Measurements from ENCODE around the gene PCLO. TPM values are rescaled to one million over a fixed set of nuclear protein-coding genes. Genes with fewer than 3 reads are reported as not detected.

PCLO gene
- total and polyA plus RNA-seq, 2 of the 8 experiments (the other 6 are each of a cell fraction or from before 2014, with no cell fraction given) = 1.5 to 3.2 TPM

GRCh38 chr7:83210479-83210878, 47.8 kb upstream of the PCLO start:
- no peak overlapping the region for H3K27ac ChIP-seq (ENCODE audit: low read depth, low read length)
- H2AK5ac ChIP-seq (ENCODE audit: low read depth, low read length) = no peak overlapping the region
- CTCF ChIA-PET (ENCODE audit: partially characterized antibody) = interaction anchor here (0.7 kb wide), 1 partner anchor 60 kb away, joined by 3 read pairs; no protein-coding TSS in a partner anchor
- TF ChIP-seq SP2 (IDR thresholded peaks at IDR 0.05; ENCODE audit: low read length) (no peak), SP4 (IDR thresholded peaks at IDR 0.05; ENCODE audit: low read length) (no peak), POU5F1 (IDR thresholded peaks at IDR 0.05; ENCODE audit: low read depth, low read length) (no peak), ZNF274 (IDR thresholded peaks at IDR 0.05; ENCODE audit: borderline replicate concordance, extremely low read depth, low read length) (no peak), EGR1 (IDR thresholded peaks at IDR 0.05; ENCODE audit: borderline replicate concordance, low read depth, low read length) (no peak), GABPA (IDR thresholded peaks at IDR 0.05; ENCODE audit: borderline replicate concordance, insufficient read depth, low read length) (no peak)
- H2BK15ac ChIP-seq (ENCODE audit: low read length) = no peak overlapping the region
- H3K4me1 ChIP-seq (replicated peaks in 1 of 4; ENCODE audit: control insufficient read depth in 3 of 4, insufficient read depth in 4 of 4, low read length in 3 of 4) = peaks cover 0 to 10% (median 0%) of the 10 kb centered on the region in 4 experiments; a peak in 1 of 7 replicates
- H3K56ac ChIP-seq (replicated peaks; ENCODE audit: insufficient read length, low read depth, low read length) = peak overlapping the region; percentile 46
- no peaks in the 10 kb centered on the region for H4K20me1 ChIP-seq (replicated peaks in 1 of 2; ENCODE audit: control insufficient read depth in 1 of 2, insufficient read depth in 2 of 2, low read length in 2 of 2)
- H3K9me3 ChIP-seq (ENCODE audit: insufficient read depth in 2 of 2, low read depth in 1 of 2, low read length in 1 of 2) = no peaks in the 10 kb centered on the region
- no peak overlapping the region for H3K23ac ChIP-seq (ENCODE audit: insufficient read length)
- H3K4me2 ChIP-seq (ENCODE audit: insufficient read depth in 1 of 2, low read depth in 2 of 2, low read length in 2 of 2) = no peak overlapping the region
- DNase-seq (ENCODE audit: low read depth in 1 of 2, low spot score in 2 of 2) (no peak), FAIRE-seq (no peak)
- peak overlapping the region; percentile 80; the same call in 1 of the 2 replicates for H3K18ac ChIP-seq (ENCODE audit: extremely low read depth, low read length)
- no peak overlapping the region for H3K4ac ChIP-seq (replicated peaks; ENCODE audit: insufficient read length, low read depth, low read length)
- H2BK120ac ChIP-seq (replicated peaks; ENCODE audit: low read depth, low read length) = peak overlapping the region; percentile 92
- 76% methylated on average over 3 of the region's 3 CpGs; no CpG with 5 or more reads in 1 of the 2 experiments for WGBS, 2 experiments (ENCODE audit: extremely low coverage in 1 of 2, insufficient coverage in 1 of 2, insufficient read length in 1 of 2, insufficient replicate concordance in 2 of 2, low coverage in 1 of 2, low lambda C conversion rate in 2 of 2, missing lambda C conversion rate in 1 of 2)
- H2AFZ ChIP-seq (ENCODE audit: low read length) = no peak overlapping the region
- H4K5ac ChIP-seq (ENCODE audit: insufficient read length, low read depth, low read length) = no peak overlapping the region
- H3K36me3 ChIP-seq (ENCODE audit: control insufficient read depth in 2 of 4, insufficient read depth in 4 of 4, low read length in 3 of 4) = no peaks in the 10 kb centered on the region
- H3K9ac ChIP-seq (replicated peaks in 1 of 4; ENCODE audit: extremely low read depth in 1 of 4, low read depth in 3 of 4, low read length in 3 of 4) = no peak overlapping the region
- H3K27me3 ChIP-seq (replicated peaks in 1 of 4; ENCODE audit: control insufficient read depth in 3 of 4, extremely low read depth in 1 of 4, insufficient read depth in 3 of 4, low read length in 3 of 4) = no peaks in the 10 kb centered on the region
- H4K8ac ChIP-seq (ENCODE audit: extremely low read depth, insufficient read depth, low read length) = no peak overlapping the region
- no peaks in the 10 kb centered on the region for H3K79me2 ChIP-seq (ENCODE audit: control insufficient read depth in 1 of 2, insufficient read depth in 2 of 2, low read length in 2 of 2)
- H3K14ac ChIP-seq (ENCODE audit: insufficient read length) = no peak overlapping the region
- H3K79me1 ChIP-seq (ENCODE audit: low read depth, low read length) = no peaks in the 10 kb centered on the region
- H2BK5ac ChIP-seq (ENCODE audit: low read depth, low read length) = peak overlapping the region; percentile 86; the same call in 1 of the 2 replicates
- H3K4me3 ChIP-seq (ENCODE audit: extremely low read depth in 1 of 4, insufficient read depth in 2 of 4, low read depth in 3 of 4, low read length in 4 of 4) = no peak overlapping the region
- H2BK20ac ChIP-seq (ENCODE audit: low read length) = peak overlapping the region; percentile 99; the same call in 1 of the 2 replicates
- H4K91ac ChIP-seq (replicated peaks; ENCODE audit: insufficient read length, low read length) = no peak overlapping the region
- H3K23me2 ChIP-seq (ENCODE audit: low read depth, low read length) = no peaks in the 10 kb centered on the region
- POLR2A ChIA-PET (ENCODE audit: partially characterized antibody) = interaction anchor here (0.9 kb wide), 1 partner anchor 48 kb away, joined by 3 read pairs; the partner anchor contains the start of gene PCLO
- peak overlapping the region; percentile 82 for H2BK12ac ChIP-seq (ENCODE audit: low read depth, low read length)
